GM12878 (cell line): ENCODE measurements around the gene TEX54. TPM values are rescaled to one million over a fixed set of nuclear protein-coding genes. Genes with fewer than 3 reads are reported as not detected.

Experiments used
- ATAC-seq: fragments of 200-7000 bp; cut with Tn5 transposase; 3 replicates; pipeline ENCODE4 v1.9.1; 2020; ENCODE audit warnings: mild to moderate bottlenecking, moderate library complexity
- BruUV-seq: library from RNA; stranded (reverse); fragments of 400-500 nt; replicated peaks from 2 replicates; lab custom pipeline; 2021; lab: Mats Ljungman, UMichigan
- CTCF ChIA-PET: fragments of 300-600 bp; sonication (Branson Sonifier 250); formaldehyde crosslinking; extraction: SDS; loops from one replicate; lab custom pipeline; 2021; ENCODE audit warnings: inconsistent platforms; lab: Yijun Ruan, JAX
- POLR2A ChIA-PET: fragments of 350-600 bp; formaldehyde crosslinking; extraction: SDS; loops from one replicate; lab custom pipeline; 2021; ENCODE audit warnings: inconsistent platforms; lab: Charles Lee
- RAD21 ChIA-PET: fragments of 300-600 bp; sonication (Branson Sonifier 250); formaldehyde crosslinking; loops from one replicate; lab custom pipeline; 2023; ENCODE audit warnings: antibody characterized with exemption; ENCODE audit not compliant: unreplicated experiment; lab: Charles Lee
- SMC1A ChIA-PET: fragments of 300-600 bp; sonication (Branson Sonifier 250); formaldehyde crosslinking; loops from one replicate; lab custom pipeline; 2023; ENCODE audit not compliant: unreplicated experiment, uncharacterized antibody; lab: Charles Lee
- DNase-seq: peaks from one replicate; pipeline ENCODE4 v3.0.0-alpha.2; 2011; ENCODE audit warnings: low read depth, low spot score
- FAIRE-seq: peaks from 3 replicates; lab custom pipeline; 2011; peaks lifted over from hg19 to GRCh38; lab: Jason Lieb, UNC
- H2AFZ ChIP-seq: 2 replicates; pipeline ENCODE4 v1.6.0; 2011; ENCODE audit warnings: low read depth, low read length, control low read depth; ENCODE audit not compliant: control insufficient read depth
- H3K27ac ChIP-seq: 2 replicates; pipeline ENCODE4 v1.5.1; 2011; ENCODE audit warnings: control low read depth; ENCODE audit not compliant: control insufficient read depth, insufficient read depth
- H3K27me3 ChIP-seq, 2 experiments: replicated peaks in 1 of 2; 2 replicates each; pipeline versions ENCODE4 v1.6.0 to v1.6.1; 2011; ENCODE audit warnings: low read length in 1 of 2; ENCODE audit not compliant: control insufficient read depth in 2 of 2, insufficient read depth in 2 of 2
- H3K36me3 ChIP-seq, 2 experiments: 2 replicates each; pipeline ENCODE4 v1.5.1; 2011; ENCODE audit warnings: low read length in 1 of 2; ENCODE audit not compliant: control insufficient read depth in 2 of 2, insufficient read depth in 2 of 2
- H3K4me1 ChIP-seq: 2 replicates; pipeline ENCODE4 v1.6.1; 2011; ENCODE audit warnings: mild to moderate bottlenecking, low read length, moderate library complexity, mixed read lengths; ENCODE audit not compliant: control insufficient read depth, insufficient read depth
- H3K4me2 ChIP-seq: 2 replicates; pipeline ENCODE4 v1.6.0; 2011; ENCODE audit warnings: control low read depth; ENCODE audit not compliant: control insufficient read depth, insufficient read depth
- H3K4me3 ChIP-seq: fragments of 200-600 bp; sonication (generic); 2 replicates; pipeline ENCODE4 v1.5.1; 2016
- H3K79me2 ChIP-seq: 2 replicates; pipeline ENCODE4 v1.6.0; 2011; ENCODE audit warnings: low read length; ENCODE audit not compliant: control insufficient read depth, insufficient read depth
- H3K9ac ChIP-seq: 2 replicates; pipeline ENCODE4 v1.8.0; 2011; ENCODE audit warnings: low read length, control low read depth, mixed read lengths; ENCODE audit not compliant: control insufficient read depth, insufficient read depth
- H3K9me3 ChIP-seq: replicated peaks from 3 replicates; pipeline ENCODE4 v1.5.1; 2011; ENCODE audit warnings: mild to moderate bottlenecking, low read length; ENCODE audit not compliant: control insufficient read depth, insufficient read depth
- H4K20me1 ChIP-seq: 2 replicates; pipeline ENCODE4 v1.6.0; 2011; ENCODE audit not compliant: control insufficient read depth, insufficient read depth
- ASH2L ChIP-seq: fragments of 300-600, 200-600 bp; sonication (generic); IDR thresholded peaks from 2 replicates; pipeline ENCODE4 v1.6.1; 2017; ENCODE audit warnings: low read depth, mild to moderate bottlenecking, borderline replicate concordance
- CBX3 ChIP-seq: fragments of 200-600 bp; sonication (generic); IDR thresholded peaks from 2 replicates; pipeline ENCODE4 v1.6.1; 2016; ENCODE audit warnings: low read depth, borderline replicate concordance
- CEBPB ChIP-seq, 2 experiments: fragments of 150-350 bp in 1 of 2; IDR thresholded peaks; 2 replicates each; pipeline ENCODE4 v1.6.1; 2012 to 2014; ENCODE audit warnings: low read depth in 2 of 2, low read length in 2 of 2, borderline replicate concordance in 1 of 2, inconsistent platforms in 1 of 2
- ETV6 ChIP-seq, 2 experiments: fragments of 450-650 bp in 1 of 2; IDR thresholded peaks in 1 of 2; conservative IDR thresholded peaks in 1 of 2; 2 replicates each; pipeline ENCODE4 v1.6.1; 2014; ENCODE audit warnings: antibody characterized with exemption in 1 of 2, borderline replicate concordance in 1 of 2, low read depth in 1 of 2, mild to moderate bottlenecking in 1 of 2, moderate library complexity in 1 of 2
- MXI1 ChIP-seq: fragments of 150-350 bp; IDR thresholded peaks from 2 replicates; pipeline ENCODE4 v1.6.1; 2011; ENCODE audit warnings: low read depth, mild to moderate bottlenecking, inconsistent platforms, low read length, improper control_type of control experiment
- PAX5 ChIP-seq: IDR thresholded peaks from 2 replicates; pipeline ENCODE4 v1.6.1; 2011; ENCODE audit warnings: low read depth, low read length, borderline replicate concordance
- RAD51 ChIP-seq: fragments of 450-650 bp; IDR thresholded peaks from 2 replicates; pipeline ENCODE4 v1.6.1; 2016; ENCODE audit warnings: moderate library complexity, mild to moderate bottlenecking, inconsistent platforms
- RBBP5 ChIP-seq: fragments of 200-600 bp; sonication (generic); conservative IDR thresholded peaks from 2 replicates; pipeline ENCODE4 v1.6.1; 2016
- SMAD1 ChIP-seq: fragments of 450-650 bp; IDR thresholded peaks from 2 replicates; pipeline ENCODE4 v1.6.1; 2018; ENCODE audit warnings: mild to moderate bottlenecking, low read depth; ENCODE audit not compliant: partially characterized antibody
- SMAD5 ChIP-seq: IDR thresholded peaks from 2 replicates; pipeline ENCODE4 v1.6.1; 2016; ENCODE audit warnings: antibody characterized with exemption, low read depth
- SPI1 ChIP-seq: IDR thresholded peaks from 2 replicates; pipeline ENCODE4 v1.6.1; 2011; ENCODE audit warnings: low read depth, mild to moderate bottlenecking, low read length, moderate library complexity, borderline replicate concordance; ENCODE audit not compliant: insufficient read depth
- SUPT20H ChIP-seq: IDR thresholded peaks from 2 replicates; pipeline ENCODE4 v1.6.1; 2011; ENCODE audit warnings: low read depth, mild to moderate bottlenecking, low read length, moderate library complexity, borderline replicate concordance; ENCODE audit not compliant: control insufficient read depth
- ZBTB40 ChIP-seq: fragments of 450-650 bp; IDR thresholded peaks from 2 replicates; pipeline ENCODE4 v1.6.1; 2016; ENCODE audit warnings: mild to moderate bottlenecking, moderate library complexity, borderline replicate concordance
- ZNF592 ChIP-seq: fragments of 450-650 bp; IDR thresholded peaks from 2 replicates; pipeline ENCODE4 v1.6.1; 2017; ENCODE audit warnings: mild to moderate bottlenecking, moderate library complexity
- ZZZ3 ChIP-seq: IDR thresholded peaks from 2 replicates; pipeline ENCODE4 v1.6.1; 2011; ENCODE audit warnings: low read depth; ENCODE audit not compliant: control insufficient read depth, insufficient read length
- WGBS: methylation state at CpG from one replicate; pipeline ENCODE4 v1.1.6; 2016; ENCODE audit warnings: low lambda C conversion rate; ENCODE audit not compliant: insufficient replicate concordance, insufficient coverage; ENCODE audit errors: missing lambda C conversion rate; 5-methylcytosine and 5-hydroxymethylcytosine counted together
- in situ Hi-C: fragments of 300-500 bp; cut with MboI; formaldehyde crosslinking; loops from 9 replicates; pipeline ENCODE4 v1.14.3; 2018; ENCODE audit warnings: mixed read lengths
- intact Hi-C: fragments of 100-400 bp; cut with micrococcal nuclease; formaldehyde crosslinking; loops from one replicate; pipeline ENCODE4 v1.14.2; 2022; ENCODE audit not compliant: unreplicated experiment
- polyA plus RNA-seq, 11 experiments: library from polyadenylated mRNA; depleted of rRNA in 4 of 11; unstranded in 6 of 11; stranded (reverse) in 5 of 11; fragments of >200 nt; fragmentation: Nextera tagmentation in 4 of 11; fragmentation: Illumina TruSeq in 1 of 11; extraction: Ambion mirVana in 4 of 11; extraction: Trizol in 1 of 11; gene quantifications; 1 replicate in 1 of 11; 2 replicates in 10 of 11; pipeline versions ENCODE4 v1.2.1 to v1.2.3, GENCODE V29; 2011 to 2016; ENCODE audit warnings: inconsistent platforms in 2 of 11, missing spikeins in 2 of 11, low read depth in 1 of 11
- total RNA-seq, 4 experiments: library from RNA; depleted of rRNA in 3 of 4; stranded (reverse); fragments of >200 nt in 3 of 4; fragmentation: Illumina TruSeq in 1 of 4; extraction: Trizol in 1 of 4; gene quantifications; 2 replicates each; pipeline versions ENCODE4 v1.2.1 to v1.2.3, GENCODE V29; 2013 to 2021

TEX54 gene
- total and polyA plus RNA-seq, 10 of the 15 experiments (the other 5 are each of a cell fraction or from before 2014, with no cell fraction given): 0.38 to 0.68 (median 0.51) TPM; not detected in 7

GRCh38 chr11:62847767-62848314 is 15.2 kb upstream of the TEX54 start:
- FAIRE-seq (no peak), ATAC-seq (no peak), DNase-seq (no peak)
- H3K79me2 ChIP-seq: peaks cover 14% of the 10 kb centered on the region
- no peak overlapping the region for H3K9ac ChIP-seq
- no peak overlapping the region for H3K27ac ChIP-seq
- ChIA-PET POLR2A (interaction anchor here (0.9 to 1.5 kb wide), 3 partner anchors 9 to 227 kb away, joined by 3 to 8 read pairs (median 3); no protein-coding TSS in a partner anchor), CTCF (interaction anchor here (0.7 to 1.7 kb wide), 2 partner anchors 14 to 61 kb away, joined by 3 to 4 read pairs; no protein-coding TSS in a partner anchor), SMC1A (no interaction called here), RAD21 (interaction anchor here (0.6 kb wide), 1 partner anchor 179 kb away, joined by 3 read pairs; no protein-coding TSS in a partner anchor)
- in situ Hi-C loops (no loop called here), intact Hi-C loops (no loop called here)
- peaks cover 9 to 14% of the 10 kb centered on the region in 2 experiments for H3K36me3 ChIP-seq
- H3K9me3 ChIP-seq: no peaks in the 10 kb centered on the region
- no TSS peak for BruUV-seq
- no peaks in the 10 kb centered on the region for H4K20me1 ChIP-seq
- 36% methylated on average over 1 of the region's 1 CpG for WGBS
- H3K4me1 ChIP-seq: peaks cover 14% of the 10 kb centered on the region
- no peak overlapping the region for H2AFZ ChIP-seq
- no peak overlapping the region for H3K4me3 ChIP-seq
- H3K27me3 ChIP-seq: no peaks in the 10 kb centered on the region
- no peak overlapping the region for H3K4me2 ChIP-seq
- TF ChIP-seq RBBP5 (no peak), CEBPB (IDR thresholded peaks at IDR 0.05; ENCODE audit: borderline replicate concordance in 1 of 2, low read depth in 2 of 2, low read length in 2 of 2) (no peak), RAD51 (no peak), SMAD5 (no peak), SMAD1 (no peak), ZZZ3 (no peak), MXI1 (no peak), SUPT20H (no peak), ETV6 (conservative IDR thresholded peaks at IDR 0.05 in 1 of 2, IDR thresholded peaks at IDR 0.05 in 1 of 2; ENCODE audit: borderline replicate concordance in 1 of 2, low read depth in 1 of 2) (no peak), ASH2L (no peak), CBX3 (no peak), ZNF592 (no peak), PAX5 (no peak), SPI1 (no peak), ZBTB40 (no peak)
